MM.1S (cell line): ENCODE measurements around the gene LRRC28.

ENCODE experiments used
- DNase-seq: peaks from one replicate; pipeline ENCODE4 v3.0.0-alpha.2; 2015
- H2AFZ ChIP-seq: fragments of 300-600 bp; sonication (generic); 2 replicates; pipeline ENCODE4 v1.6.0; 2016; ENCODE audit warnings: antibody characterized with exemption, low read length
- H3F3A ChIP-seq: fragments of 300-600 bp; sonication (generic); 2 replicates; pipeline ENCODE4 v1.6.1; 2016; ENCODE audit warnings: mild to moderate bottlenecking, antibody characterized with exemption, low read length, moderate library complexity, mixed read lengths; ENCODE audit not compliant: insufficient read depth
- H3K27ac ChIP-seq: fragments of 300-600 bp; sonication (generic); 2 replicates; pipeline ENCODE4 v1.5.1; 2016; ENCODE audit warnings: mild to moderate bottlenecking, low read length
- H3K27me3 ChIP-seq: fragments of 300-600 bp; sonication (generic); replicated peaks from 2 replicates; pipeline ENCODE4 v1.6.0; 2016; ENCODE audit warnings: low read length; ENCODE audit not compliant: insufficient read depth
- H3K36me3 ChIP-seq: fragments of 300-600 bp; sonication (generic); replicated peaks from 2 replicates; pipeline ENCODE4 v1.6.1; 2016; ENCODE audit warnings: mild to moderate bottlenecking, low read length, mixed read lengths; ENCODE audit not compliant: insufficient read depth
- H3K4me1 ChIP-seq: fragments of 300-600 bp; sonication (generic); 2 replicates; pipeline ENCODE4 v1.6.1; 2016; ENCODE audit warnings: low read length, mixed read lengths
- H3K4me2 ChIP-seq: fragments of 300-600 bp; sonication (generic); 2 replicates; pipeline ENCODE4 v1.6.0; 2016; ENCODE audit warnings: low read depth, low read length
- H3K4me3 ChIP-seq: fragments of 300-600 bp; sonication (generic); 2 replicates; pipeline ENCODE4 v1.5.1; 2016; ENCODE audit warnings: low read length, mixed read lengths
- H3K79me2 ChIP-seq: fragments of 300-600 bp; sonication (generic); 2 replicates; pipeline ENCODE4 v1.6.1; 2016; ENCODE audit warnings: mixed run types, low read length, mixed read lengths
- H3K9ac ChIP-seq: fragments of 300-600 bp; sonication (generic); 2 replicates; pipeline ENCODE4 v1.6.1; 2016; ENCODE audit warnings: low read length, mixed read lengths
- H3K9me2 ChIP-seq: fragments of 300-600 bp; sonication (generic); replicated peaks from 2 replicates; pipeline ENCODE4 v1.6.1; 2016; ENCODE audit warnings: mild to moderate bottlenecking, low read length, mixed read lengths; ENCODE audit not compliant: insufficient read depth
- H3K9me3 ChIP-seq: fragments of 300-600 bp; sonication (generic); replicated peaks from 2 replicates; pipeline ENCODE4 v1.6.1; 2016; ENCODE audit warnings: mild to moderate bottlenecking, low read length, mixed read lengths; ENCODE audit not compliant: insufficient read depth
- H4K20me1 ChIP-seq: fragments of 300-600 bp; sonication (generic); 2 replicates; pipeline ENCODE4 v1.6.1; 2016; ENCODE audit warnings: mild to moderate bottlenecking, low read length, moderate library complexity, mixed read lengths; ENCODE audit not compliant: insufficient read depth
- EZH2 ChIP-seq: fragments of 300-600 bp; sonication (generic); optimal IDR thresholded peaks from 2 replicates; pipeline ENCODE3; 2017; ENCODE audit warnings: low read depth, mild to moderate bottlenecking, antibody characterized with exemption, low read length, mixed read lengths
- EZH2phosphoT487 ChIP-seq: fragments of 300-600 bp; sonication (generic); IDR thresholded peaks from 2 replicates; pipeline ENCODE4 v1.6.1; 2018; ENCODE audit warnings: antibody characterized with exemption, low read length
- TF ChIP-seq, protein P1 (sequence below): fragments of 300-600 bp; sonication (generic); IDR thresholded peaks from 2 replicates; pipeline ENCODE4 v1.5.1; 2016; ENCODE audit warnings: antibody characterized with exemption, low read length, mixed read lengths

The LRRC28 gene

GRCh38 chr15:99333413-99333812 is 82.1 kb downstream of the LRRC28 start:
- Histone ChIP-seq H2AFZ (no peak overlapping the region), H3K9ac (no peak overlapping the region), H3K4me2 (no peak overlapping the region), H4K20me1 (no peaks in the 10 kb centered on the region), H3K9me3 (no peaks in the 10 kb centered on the region), H3K36me3 (no peaks in the 10 kb centered on the region), H3K79me2 (no peaks in the 10 kb centered on the region), H3K9me2 (no peaks in the 10 kb centered on the region), H3F3A (no peaks in the 10 kb centered on the region), H3K27me3 (no peaks in the 10 kb centered on the region), H3K4me1 (peaks cover 26% of the 10 kb centered on the region), H3K4me3 (no peak overlapping the region), H3K27ac (no peak overlapping the region)
- no peak for DNase-seq
- TF ChIP-seq, protein P1, sequence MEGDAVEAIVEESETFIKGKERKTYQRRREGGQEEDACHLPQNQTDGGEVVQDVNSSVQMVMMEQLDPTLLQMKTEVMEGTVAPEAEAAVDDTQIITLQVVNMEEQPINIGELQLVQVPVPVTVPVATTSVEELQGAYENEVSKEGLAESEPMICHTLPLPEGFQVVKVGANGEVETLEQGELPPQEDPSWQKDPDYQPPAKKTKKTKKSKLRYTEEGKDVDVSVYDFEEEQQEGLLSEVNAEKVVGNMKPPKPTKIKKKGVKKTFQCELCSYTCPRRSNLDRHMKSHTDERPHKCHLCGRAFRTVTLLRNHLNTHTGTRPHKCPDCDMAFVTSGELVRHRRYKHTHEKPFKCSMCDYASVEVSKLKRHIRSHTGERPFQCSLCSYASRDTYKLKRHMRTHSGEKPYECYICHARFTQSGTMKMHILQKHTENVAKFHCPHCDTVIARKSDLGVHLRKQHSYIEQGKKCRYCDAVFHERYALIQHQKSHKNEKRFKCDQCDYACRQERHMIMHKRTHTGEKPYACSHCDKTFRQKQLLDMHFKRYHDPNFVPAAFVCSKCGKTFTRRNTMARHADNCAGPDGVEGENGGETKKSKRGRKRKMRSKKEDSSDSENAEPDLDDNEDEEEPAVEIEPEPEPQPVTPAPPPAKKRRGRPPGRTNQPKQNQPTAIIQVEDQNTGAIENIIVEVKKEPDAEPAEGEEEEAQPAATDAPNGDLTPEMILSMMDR, result no peak
- TF ChIP-seq EZH2 (no peak), EZH2phosphoT487 (no peak)

DNA sequence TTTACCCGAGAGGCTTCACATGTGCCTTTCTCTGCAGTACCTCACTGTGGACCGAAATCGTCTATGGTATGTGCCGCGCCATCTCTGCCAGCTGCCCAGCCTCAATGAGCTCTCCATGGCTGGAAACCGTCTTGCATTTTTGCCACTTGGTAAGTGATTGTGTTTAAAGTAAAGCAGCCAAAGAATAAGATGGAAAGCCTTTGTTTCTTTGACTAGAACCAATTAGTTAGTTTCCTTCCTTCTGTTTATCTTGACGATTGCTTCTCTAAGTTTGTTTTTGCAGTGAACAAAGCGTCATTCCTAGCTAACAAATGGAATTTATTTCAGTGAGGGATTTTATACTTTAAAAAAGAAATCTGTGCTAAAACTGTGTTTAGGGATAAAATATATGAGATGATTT is 82.7 kb downstream of the LRRC28 start:
- H3K4me2 ChIP-seq, result no peak overlapping the region
- H4K20me1 ChIP-seq, result no peaks in the 10 kb centered on the region
- H3K36me3 ChIP-seq, result no peaks in the 10 kb centered on the region
- H3K79me2 ChIP-seq, result no peaks in the 10 kb centered on the region
- TF ChIP-seq EZH2 (no peak), EZH2phosphoT487 (no peak)
- TF ChIP-seq, protein P1, result no peak
- H3F3A ChIP-seq, result no peaks in the 10 kb centered on the region
- no peaks in the 10 kb centered on the region for H3K9me3 ChIP-seq
- no peak overlapping the region for H2AFZ ChIP-seq
- H3K27ac ChIP-seq, result no peak overlapping the region
- H3K4me3 ChIP-seq, result no peak overlapping the region
- H3K27me3 ChIP-seq, result no peaks in the 10 kb centered on the region
- no peaks in the 10 kb centered on the region for H3K9me2 ChIP-seq
- H3K9ac ChIP-seq, result no peak overlapping the region
- peaks cover 21% of the 10 kb centered on the region for H3K4me1 ChIP-seq
- no peak for DNase-seq

GRCh38 chr15:99335508-99335907 is 84.2 kb downstream of the LRRC28 start:
- Histone ChIP-seq H3K4me1 (peaks cover 7% of the 10 kb centered on the region), H3F3A (no peaks in the 10 kb centered on the region), H3K9me2 (no peaks in the 10 kb centered on the region), H3K9me3 (no peaks in the 10 kb centered on the region), H3K4me3 (no peak overlapping the region), H4K20me1 (no peaks in the 10 kb centered on the region), H3K79me2 (no peaks in the 10 kb centered on the region), H3K36me3 (no peaks in the 10 kb centered on the region), H3K4me2 (no peak overlapping the region), H3K27me3 (no peaks in the 10 kb centered on the region), H3K27ac (no peak overlapping the region), H3K9ac (no peak overlapping the region), H2AFZ (no peak overlapping the region)
- TF ChIP-seq, protein P1, result no peak
- TF ChIP-seq EZH2 (no peak), EZH2phosphoT487 (no peak)
- DNase-seq, result no peak
